ENCODE measurements around the gene RAB21.

The RAB21 gene

GRCh38 chr12:71754461-71755145, at the start of gene RAB21:
Gene RAB21 (plus strand): TSS chr12:71754863. CDS start chr12:71755130, 267 bp downstream.
- 0 out of 2 replicates have a peak, but pooled peaks have one; percentile 22 for TF ChIP-seq CTCF (IDR thresholded peaks at IDR 0.05; ENCODE audit: low read depth, low read length)
- H3K4me3 ChIP-seq (ENCODE audit: low read depth, low read length): peak within 1 kb of the TSS; percentile 96

- TF ChIP-seq CTCF (IDR thresholded peaks at IDR 0.05; ENCODE audit: low read depth, low read length): no peak
- no peak overlapping the region for H3K4me3 ChIP-seq (ENCODE audit: low read depth, low read length)
Observed at GRCh38 chr12:71704920-71705319, 49.7 kb upstream of the RAB21 start.

- H3K4me3 ChIP-seq (ENCODE audit: low read depth, low read length): no peak overlapping the region
- no peak for TF ChIP-seq CTCF (IDR thresholded peaks at IDR 0.05; ENCODE audit: low read depth, low read length)
Observed at GRCh38 chr12:71708658-71709057, 46.0 kb upstream of the RAB21 start.

- no peak for TF ChIP-seq CTCF (IDR thresholded peaks at IDR 0.05; ENCODE audit: low read depth, low read length)
- no peak overlapping the region for H3K4me3 ChIP-seq (ENCODE audit: low read depth, low read length)
Observed at GRCh38 chr12:71710276-71711125, 44.2 kb upstream of the RAB21 start.

- H3K4me3 ChIP-seq (ENCODE audit: low read depth, low read length): no peak overlapping the region
- no peak for TF ChIP-seq CTCF (IDR thresholded peaks at IDR 0.05; ENCODE audit: low read depth, low read length)
Observed at GRCh38 chr12:71718611-71719010, 36.1 kb upstream of the RAB21 start.

GRCh38 chr12:71719647-71720370, 34.9 kb upstream of the RAB21 start:
- no peak overlapping the region for H3K4me3 ChIP-seq (ENCODE audit: low read depth, low read length)
- TF ChIP-seq CTCF (IDR thresholded peaks at IDR 0.05; ENCODE audit: low read depth, low read length): no peak
